HG03469 (cell line): ENCODE data around the gene HEATR5B.
A peak's percentile ranks its signal among the peaks of the same experiment; 100 is the strongest.
"Not testable (repeated sequence)": the region's sequence is repeated elsewhere in the genome, so short reads cannot be mapped to it uniquely, and the experiment has no call there.

Source experiments
- ATAC-seq: cut with Tn5 transposase; IDR thresholded peaks from one replicate; pipeline ENCODE4 v1.9.1; 2021; ENCODE audit warnings: mild to moderate bottlenecking, moderate library complexity, moderate number of reproducible peaks; ENCODE audit not compliant: unreplicated experiment

The HEATR5B gene

GRCh38 chr2:36988008-36988407, 96.2 kb downstream of the HEATR5B start:
- ATAC-seq: no peak

- no peak for ATAC-seq
These were observed 101.7 kb downstream of the HEATR5B start for GRCh38 chr2:36982467-36982866.

GRCh38 chr2:36981911-36982310, 102.3 kb downstream of the HEATR5B start:
- ATAC-seq: no peak

- not testable (repeated sequence) for ATAC-seq
These were observed 105.2 kb downstream of the HEATR5B start for GRCh38 chr2:36979007-36979406.

GRCh38 chr2:36976065-36976464, 108.1 kb downstream of the HEATR5B start:
- ATAC-seq: no peak

- no peak for ATAC-seq
These were observed 108.9 kb downstream of the HEATR5B start for GRCh38 chr2:36975306-36975705.

- no peak for ATAC-seq
These were observed 110.9 kb downstream of the HEATR5B start for GRCh38 chr2:36973320-36973719.

GRCh38 chr2:36971990-36972389, 112.2 kb downstream of the HEATR5B start:
- ATAC-seq: no peak

- no peak for ATAC-seq
These were observed 116.8 kb downstream of the HEATR5B start for GRCh38 chr2:36967236-36967876.

- ATAC-seq: peak; percentile 98
These were observed 117.6 kb downstream of the HEATR5B start, which contains the start of gene STRN for GRCh38 chr2:36966370-36967235. TSS of gene STRN (minus strand) at chr2:36966536. CDS start at chr2:36966463, 73 bp downstream.

- peak; percentile 20 for ATAC-seq
These were observed 118.3 kb downstream of the HEATR5B start for GRCh38 chr2:36965751-36966369.

- no peak for ATAC-seq
These were observed 119.0 kb downstream of the HEATR5B start for GRCh38 chr2:36965206-36965605.

GRCh38 chr2:36964496-36965058, 119.6 kb downstream of the HEATR5B start:
- ATAC-seq: no peak

GRCh38 chr2:36963734-36964133, 120.4 kb downstream of the HEATR5B start:
- no peak for ATAC-seq

GRCh38 chr2:36963106-36963505, 121.1 kb downstream of the HEATR5B start:
- ATAC-seq: no peak

- no peak for ATAC-seq
These were observed 123.4 kb downstream of the HEATR5B start for GRCh38 chr2:36960773-36961172.

GRCh38 chr2:36960005-36960675, 124.0 kb downstream of the HEATR5B start:
- ATAC-seq: no peak

GRCh38 chr2:36954977-36955607, 129.1 kb downstream of the HEATR5B start:
- no peak for ATAC-seq

GRCh38 chr2:36952748-36953197, 131.4 kb downstream of the HEATR5B start:
- no peak for ATAC-seq

GRCh38 chr2:36951574-36951973, 132.6 kb downstream of the HEATR5B start:
- ATAC-seq: no peak
